ENCODE results near the gene USP38. TPM values are rescaled to one million over a fixed set of nuclear protein-coding genes. Genes with fewer than 3 reads are reported as not detected.
A peak's percentile ranks its signal among the peaks of the same experiment; 100 is the strongest.

USP38 gene
- total RNA-seq, 1 donor from 2014 or later = 18.9 TPM

- Mint-ChIP-seq H3K9me3 (ENCODE audit: low read depth) (no peaks in the 10 kb centered on the region), H3K27me3 (ENCODE audit: low read depth) (no peaks in the 10 kb centered on the region), H3K36me3 (ENCODE audit: low read depth) (no peaks in the 10 kb centered on the region), H3K27ac (ENCODE audit: unreplicated experiment) (peak overlapping the region; percentile 25), H3K4me1 (ENCODE audit: low read depth) (peaks cover 40% of the 10 kb centered on the region), H3K4me3 (ENCODE audit: unreplicated experiment) (no peak overlapping the region)
- TF ChIP-seq CTCF (IDR thresholded peaks at IDR 0.05) = no peak
- no peak for DNase-seq (ENCODE audit: low spot score)
Observed at GRCh38 chr4:143251348-143251747, 66.6 kb downstream of the USP38 start.

GRCh38 chr4:143251779-143252178, 67.1 kb downstream of the USP38 start:
- no peak for TF ChIP-seq CTCF (IDR thresholded peaks at IDR 0.05)
- H3K27me3 Mint-ChIP-seq (ENCODE audit: low read depth) = no peaks in the 10 kb centered on the region
- H3K4me3 Mint-ChIP-seq (ENCODE audit: unreplicated experiment) = no peak overlapping the region
- peaks cover 40% of the 10 kb centered on the region for H3K4me1 Mint-ChIP-seq (ENCODE audit: low read depth)
- DNase-seq (ENCODE audit: low spot score) = no peak
- H3K36me3 Mint-ChIP-seq (ENCODE audit: low read depth) = no peaks in the 10 kb centered on the region
- H3K9me3 Mint-ChIP-seq (ENCODE audit: low read depth) = no peaks in the 10 kb centered on the region
- H3K27ac Mint-ChIP-seq (ENCODE audit: unreplicated experiment) = no peak overlapping the region

DNA sequence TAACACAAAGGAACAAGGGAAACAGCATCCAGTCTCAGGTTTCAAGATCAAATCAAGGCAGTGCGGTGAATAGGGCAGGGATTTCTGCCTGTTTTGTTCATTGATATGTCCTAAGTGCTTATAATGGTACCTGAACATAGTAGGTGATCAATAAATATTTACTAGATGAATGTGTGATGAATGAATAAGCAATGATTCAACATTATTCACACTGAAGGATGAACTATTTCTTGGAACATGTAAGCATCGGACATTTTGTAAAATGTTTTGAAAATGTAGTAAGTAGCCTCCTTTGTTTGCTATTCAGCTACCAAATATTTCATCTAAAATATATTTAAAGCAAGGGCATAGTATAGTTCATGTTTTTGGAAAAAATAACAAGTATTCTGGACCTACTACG, 67.8 kb downstream of the USP38 start:
- no peak for TF ChIP-seq CTCF (IDR thresholded peaks at IDR 0.05)
- Mint-ChIP-seq H3K4me3 (ENCODE audit: unreplicated experiment) (no peak overlapping the region), H3K9me3 (ENCODE audit: low read depth) (no peaks in the 10 kb centered on the region), H3K27ac (ENCODE audit: unreplicated experiment) (no peak overlapping the region), H3K36me3 (ENCODE audit: low read depth) (no peaks in the 10 kb centered on the region), H3K27me3 (ENCODE audit: low read depth) (no peaks in the 10 kb centered on the region), H3K4me1 (ENCODE audit: low read depth) (peaks cover 40% of the 10 kb centered on the region)
- DNase-seq (ENCODE audit: low spot score) = no peak

DNA sequence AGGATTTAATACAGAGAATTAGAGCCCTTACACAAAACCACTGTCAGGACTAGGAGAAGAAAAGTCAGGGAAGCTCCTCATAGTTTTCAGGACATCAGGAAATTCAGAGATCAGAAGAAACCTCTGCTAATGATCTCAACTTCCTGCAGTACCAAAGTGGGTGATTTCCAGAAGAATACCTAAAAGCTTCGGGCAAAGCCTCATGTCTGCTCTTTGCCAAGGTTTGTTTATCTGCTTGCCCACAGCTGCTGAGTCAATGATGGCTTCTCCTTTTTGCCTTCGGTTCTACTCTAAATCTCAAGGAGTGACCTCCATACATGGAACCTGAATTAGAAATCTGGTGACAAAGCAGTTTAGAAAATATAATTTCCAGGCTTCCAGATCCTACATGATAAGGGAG, 68.4 kb downstream of the USP38 start:
- DNase-seq (ENCODE audit: low spot score) = no peak
- H3K4me1 Mint-ChIP-seq (ENCODE audit: low read depth) = peaks cover 40% of the 10 kb centered on the region
- no peak overlapping the region for H3K4me3 Mint-ChIP-seq (ENCODE audit: unreplicated experiment)
- H3K36me3 Mint-ChIP-seq (ENCODE audit: low read depth) = no peaks in the 10 kb centered on the region
- no peak for TF ChIP-seq CTCF (IDR thresholded peaks at IDR 0.05)
- H3K27ac Mint-ChIP-seq (ENCODE audit: unreplicated experiment) = no peak overlapping the region
- no peaks in the 10 kb centered on the region for H3K27me3 Mint-ChIP-seq (ENCODE audit: low read depth)
- H3K9me3 Mint-ChIP-seq (ENCODE audit: low read depth) = no peaks in the 10 kb centered on the region

DNA sequence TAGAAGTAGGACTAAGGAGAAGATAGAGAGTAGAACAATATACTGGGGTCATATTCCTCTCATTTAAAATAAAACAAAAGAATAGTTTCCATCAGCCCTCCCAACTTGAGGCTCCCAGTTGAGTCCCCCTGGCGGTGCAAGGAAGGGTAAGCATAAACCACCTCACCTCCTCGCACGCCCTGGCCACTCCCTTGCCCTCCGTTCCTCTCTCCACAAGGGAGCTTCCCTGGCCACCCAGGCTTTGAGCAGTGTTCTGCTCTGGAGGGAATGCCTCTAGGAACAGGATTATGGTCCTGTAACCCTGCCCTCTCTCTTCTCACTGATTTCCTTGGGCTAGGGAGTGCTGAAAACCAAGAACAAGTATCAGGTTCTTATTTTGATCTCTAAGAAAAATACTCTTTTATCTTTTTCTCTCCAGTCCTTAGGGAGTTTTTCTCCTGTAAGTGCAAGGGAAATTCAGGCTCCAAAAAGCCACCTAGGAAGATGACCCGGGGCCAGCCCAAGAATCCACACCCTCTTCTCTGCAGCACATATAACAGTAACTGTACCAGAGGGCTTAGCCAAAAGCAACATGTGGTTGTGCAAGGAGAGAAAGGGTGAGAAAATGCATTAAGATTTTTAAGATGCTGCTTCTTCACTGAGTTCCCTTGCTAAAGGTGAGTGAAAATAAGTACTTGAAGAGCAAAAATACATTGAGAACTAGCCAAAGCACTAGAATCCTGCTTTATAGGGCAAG, 69.9 kb downstream of the USP38 start:
- Mint-ChIP-seq H3K4me3 (ENCODE audit: unreplicated experiment) (no peak overlapping the region), H3K27ac (ENCODE audit: unreplicated experiment) (no peak overlapping the region), H3K4me1 (ENCODE audit: low read depth) (peaks cover 44% of the 10 kb centered on the region), H3K36me3 (ENCODE audit: low read depth) (no peaks in the 10 kb centered on the region), H3K27me3 (ENCODE audit: low read depth) (no peaks in the 10 kb centered on the region), H3K9me3 (ENCODE audit: low read depth) (no peaks in the 10 kb centered on the region)
- no peak for TF ChIP-seq CTCF (IDR thresholded peaks at IDR 0.05)
- DNase-seq (ENCODE audit: low spot score) = no peak
